ENCODE results near the gene INTS11.

Gene INTS11

DNA sequence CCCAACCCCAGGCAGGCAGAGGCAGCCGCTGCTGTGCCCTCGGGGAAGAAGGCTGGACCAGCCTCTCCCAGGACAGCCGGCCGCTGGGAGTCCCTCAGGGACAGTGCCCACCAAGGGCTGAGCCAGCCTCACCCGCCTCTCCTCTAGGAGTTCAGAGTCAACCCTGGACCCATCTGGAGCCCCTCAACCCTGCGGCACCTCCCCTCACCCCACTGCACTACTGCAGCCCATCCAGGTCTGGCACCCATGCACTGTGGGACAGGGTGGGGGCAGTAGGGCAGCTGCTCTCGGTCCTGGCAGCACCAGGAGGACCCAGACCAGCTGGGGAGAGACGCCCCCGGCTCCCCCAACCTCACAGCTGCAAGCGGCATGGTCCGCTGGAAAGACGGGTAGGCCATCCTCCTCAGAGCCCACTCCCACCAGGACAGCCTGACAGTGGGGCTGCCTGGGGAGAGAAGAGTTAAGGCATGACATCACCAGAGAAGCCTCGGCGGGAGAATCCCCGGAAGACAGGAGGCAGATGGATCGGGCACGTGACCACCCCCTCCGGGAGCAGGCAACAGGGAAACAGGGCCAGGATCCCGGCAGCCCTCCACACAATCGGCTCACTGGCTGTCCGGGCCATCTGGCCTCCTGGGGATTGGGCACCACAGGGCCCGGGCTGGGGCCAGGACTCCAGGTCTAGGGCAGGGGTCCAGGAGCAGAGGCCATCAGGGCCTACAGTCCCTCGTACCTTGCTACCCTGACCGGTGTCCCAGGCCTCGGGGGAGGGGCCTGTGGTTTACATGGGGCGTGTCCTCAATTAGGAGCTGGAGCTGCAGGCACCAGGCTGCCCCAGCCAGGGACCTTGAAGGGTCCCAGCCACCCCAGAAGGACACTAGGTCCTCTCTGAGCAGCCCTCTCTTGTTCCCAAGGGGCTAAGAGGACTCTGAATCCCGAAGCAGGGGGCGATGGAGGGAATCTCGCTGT, 19.8 kb downstream of the INTS11 start:
- TF ChIP-seq ZNF274 (IDR thresholded peaks at IDR 0.05; ENCODE audit: low read depth, low read length), result no peak
- no peak overlapping the region; the same call in 1 of the 2 replicates for H3K4me3 ChIP-seq (ENCODE audit: low read length)

DNA sequence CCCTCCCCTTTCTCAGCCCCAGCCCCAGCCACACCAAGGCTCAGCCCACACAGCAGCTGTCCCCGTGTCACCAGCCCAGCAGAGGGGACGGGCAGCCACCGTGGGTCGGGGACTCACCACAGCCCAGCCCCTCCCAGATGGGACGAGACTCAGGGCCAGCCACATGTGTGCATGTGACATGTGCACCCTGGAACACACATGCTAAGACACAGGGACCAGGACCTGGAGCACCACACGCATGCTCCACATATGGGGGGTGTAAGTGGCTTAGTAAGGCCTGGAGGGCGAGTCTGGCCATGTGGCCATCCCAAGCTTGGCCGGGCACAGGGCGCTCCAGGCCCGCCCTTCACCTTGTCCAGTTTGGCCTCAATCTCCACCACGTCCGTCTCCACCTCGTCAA, 20.7 kb downstream of the INTS11 start:
- no peak for TF ChIP-seq ZNF274 (IDR thresholded peaks at IDR 0.05; ENCODE audit: low read depth, low read length)
- H3K4me3 ChIP-seq (ENCODE audit: low read length), result no peak overlapping the region

- no peak for TF ChIP-seq ZNF274 (IDR thresholded peaks at IDR 0.05; ENCODE audit: low read depth, low read length)
- H3K4me3 ChIP-seq (ENCODE audit: low read length), result no peak overlapping the region
These were observed 21.4 kb downstream of the INTS11 start for GRCh38 chr1:1302951-1303509.

- TF ChIP-seq ZNF274 (IDR thresholded peaks at IDR 0.05; ENCODE audit: low read depth, low read length), result no peak
- no peak overlapping the region for H3K4me3 ChIP-seq (ENCODE audit: low read length)
These were observed 22.4 kb downstream of the INTS11 start for GRCh38 chr1:1302006-1302430.

DNA sequence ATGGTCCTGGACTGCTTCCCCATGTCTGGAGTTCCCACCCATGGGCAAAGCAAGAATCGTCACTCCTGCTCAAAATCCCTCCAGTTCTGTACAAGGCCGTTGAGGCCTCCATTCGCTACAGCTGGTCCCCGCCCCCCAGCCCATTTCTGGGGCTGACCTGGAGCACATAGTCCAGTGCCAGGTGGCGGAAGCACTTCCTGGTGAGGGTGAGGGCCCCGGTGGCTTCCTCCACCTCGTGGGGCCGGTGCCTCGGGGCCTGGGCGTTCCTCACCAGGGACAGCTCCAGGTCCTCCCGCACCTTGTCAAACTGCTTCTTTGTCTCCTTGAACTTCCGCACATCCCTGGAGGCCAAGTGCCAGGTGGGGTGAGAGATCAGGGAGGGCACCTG, 24.1 kb downstream of the INTS11 start:
- no peak for TF ChIP-seq ZNF274 (IDR thresholded peaks at IDR 0.05; ENCODE audit: low read depth, low read length)
- no peak overlapping the region for H3K4me3 ChIP-seq (ENCODE audit: low read length)

GRCh38 chr1:1299686-1300351, 24.6 kb downstream of the INTS11 start:
- TF ChIP-seq ZNF274 (IDR thresholded peaks at IDR 0.05; ENCODE audit: low read depth, low read length), result no peak
- no peak overlapping the region for H3K4me3 ChIP-seq (ENCODE audit: low read length)

DNA sequence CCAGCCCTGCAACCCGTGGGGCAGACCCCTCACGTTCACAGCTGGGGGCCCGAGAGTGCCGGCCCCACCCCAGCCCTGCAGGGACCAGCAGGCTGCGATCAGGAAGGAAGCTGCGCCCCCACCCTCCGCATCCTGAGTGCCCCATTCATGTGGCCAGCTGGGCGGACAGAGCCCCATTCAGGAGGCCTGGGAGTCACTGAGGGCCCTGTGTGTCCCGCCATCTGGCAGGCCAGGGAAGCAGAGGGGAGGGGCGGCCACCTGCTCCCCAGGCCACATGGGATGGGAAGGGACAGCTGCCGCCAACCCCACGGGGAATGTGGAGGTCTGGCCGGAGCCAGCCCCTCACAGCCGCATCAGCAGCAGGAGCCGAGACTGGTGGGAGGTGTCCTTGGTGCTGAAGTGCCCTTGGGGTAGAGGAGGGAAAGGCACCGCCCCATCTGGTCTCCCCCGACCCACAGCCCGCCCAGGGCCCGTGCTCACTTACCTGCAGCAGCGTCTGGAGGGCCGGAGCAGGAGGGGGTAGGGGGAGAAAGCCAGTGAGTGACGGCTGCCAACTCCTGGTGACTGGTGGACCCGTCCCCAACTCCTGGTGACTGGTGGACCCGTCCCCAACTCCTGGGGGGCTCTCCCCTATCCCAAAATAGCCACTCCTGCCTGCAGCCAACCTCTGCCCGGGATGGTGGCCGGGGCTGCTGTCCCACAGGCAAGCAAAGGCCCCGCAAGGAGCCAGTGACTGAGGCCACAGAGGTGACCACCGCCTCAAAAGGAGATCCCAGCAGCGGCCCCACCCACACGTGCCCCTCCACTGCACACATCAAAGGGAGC, 25.4 kb downstream of the INTS11 start:
- TF ChIP-seq ZNF274 (IDR thresholded peaks at IDR 0.05; ENCODE audit: low read depth, low read length), result no peak
- no peak overlapping the region for H3K4me3 ChIP-seq (ENCODE audit: low read length)

- H3K4me3 ChIP-seq (ENCODE audit: low read length), result no peak overlapping the region
- no peak for TF ChIP-seq ZNF274 (IDR thresholded peaks at IDR 0.05; ENCODE audit: low read depth, low read length)
These were observed 26.5 kb downstream of the INTS11 start for GRCh38 chr1:1297802-1298424.

DNA sequence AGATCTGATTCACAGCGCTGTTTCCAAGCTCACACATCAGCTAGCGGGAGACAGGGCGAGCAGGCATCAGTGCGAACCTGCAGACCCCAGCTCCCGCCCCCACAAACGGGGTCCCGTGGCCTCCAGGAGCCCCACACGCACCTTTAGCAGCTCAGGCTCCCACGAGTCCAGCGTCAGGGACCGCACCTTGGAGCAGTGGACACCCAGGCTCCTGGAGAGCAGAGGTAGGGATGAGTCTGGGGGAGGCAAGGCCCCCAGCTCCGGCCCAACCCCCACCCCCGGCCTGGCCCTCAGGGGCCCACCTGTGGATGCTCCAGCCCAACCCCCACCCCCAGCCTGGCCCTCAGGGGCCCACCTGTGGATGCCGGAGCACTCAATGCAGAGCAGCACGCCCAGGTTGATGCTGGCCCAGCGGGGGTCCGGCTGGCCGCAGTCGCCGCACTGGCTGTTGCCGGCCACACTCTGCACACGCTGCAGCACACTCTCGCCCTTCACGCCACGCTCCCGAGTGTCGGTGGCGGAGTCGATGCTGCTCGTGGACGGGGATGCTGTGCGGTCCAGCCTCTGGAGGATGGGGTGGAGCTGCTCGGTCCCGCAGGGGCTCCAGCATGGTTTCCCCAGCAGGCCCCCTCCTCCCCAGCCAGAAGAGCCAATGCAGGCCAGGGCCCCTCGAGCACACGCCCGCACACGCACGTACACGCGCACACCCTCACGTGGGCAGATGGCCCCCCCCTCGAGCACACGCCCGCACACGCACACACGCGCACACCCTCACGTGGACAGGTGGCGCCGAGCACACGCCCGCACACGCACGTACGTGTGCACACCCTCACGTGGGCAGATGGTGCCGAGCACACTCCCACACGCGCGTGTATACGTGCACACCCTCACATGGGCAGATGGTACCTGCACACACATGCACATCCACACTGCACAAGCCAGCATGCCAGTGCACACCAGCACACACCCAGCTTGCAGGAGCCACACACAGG, 28.1 kb downstream of the INTS11 start:
- no peak overlapping the region for H3K4me3 ChIP-seq (ENCODE audit: low read length)
- no peak for TF ChIP-seq ZNF274 (IDR thresholded peaks at IDR 0.05; ENCODE audit: low read depth, low read length)

- H3K4me3 ChIP-seq (ENCODE audit: low read length), result no peak overlapping the region
These were observed 29.1 kb downstream of the INTS11 start for GRCh38 chr1:1295154-1295923.

GRCh38 chr1:1294250-1294890, 30.1 kb downstream of the INTS11 start:
- no peak for TF ChIP-seq ZNF274 (IDR thresholded peaks at IDR 0.05; ENCODE audit: low read depth, low read length)
- H3K4me3 ChIP-seq (ENCODE audit: low read length), result no peak overlapping the region

More at GRCh38 chr1:1295154-1295923, 29.1 kb downstream of the INTS11 start:
- no peak for TF ChIP-seq ZNF274 (IDR thresholded peaks at IDR 0.05; ENCODE audit: low read depth, low read length)
